ENCODE results near the gene RHOB.
"Not testable (repeated sequence)": the region's sequence is repeated elsewhere in the genome, so short reads cannot be mapped to it uniquely, and the experiment has no call there.

Gene RHOB

GRCh38 chr2:20446917-20447436, at the start of gene RHOB:
Gene RHOB, plus strand, starts transcription at chr2:20447074. Its CDS starts 392 bp downstream, at chr2:20447466.
- peak; percentile 97 for DNase-seq (ENCODE audit: low read depth)

- DNase-seq (ENCODE audit: low read depth): no peak
Observed at GRCh38 chr2:20397811-20398447, 48.9 kb upstream of the RHOB start.

GRCh38 chr2:20398956-20399567, 47.8 kb upstream of the RHOB start:
- no peak for DNase-seq (ENCODE audit: low read depth)

GRCh38 chr2:20400306-20400705, 46.6 kb upstream of the RHOB start:
- no peak for DNase-seq (ENCODE audit: low read depth)

GRCh38 chr2:20400787-20401488, 45.9 kb upstream of the RHOB start:
- no peak for DNase-seq (ENCODE audit: low read depth)

- DNase-seq (ENCODE audit: low read depth): no peak
Observed at GRCh38 chr2:20401489-20401835, 45.4 kb upstream of the RHOB start.

- no peak for DNase-seq (ENCODE audit: low read depth)
Observed at GRCh38 chr2:20403774-20404312, 43.0 kb upstream of the RHOB start.

GRCh38 chr2:20404950-20405349, 41.9 kb upstream of the RHOB start:
- no peak for DNase-seq (ENCODE audit: low read depth)

GRCh38 chr2:20409039-20409438, 37.8 kb upstream of the RHOB start:
- DNase-seq (ENCODE audit: low read depth): no peak

GRCh38 chr2:20410556-20411277, 36.2 kb upstream of the RHOB start:
- no peak for DNase-seq (ENCODE audit: low read depth)

GRCh38 chr2:20411361-20411894, 35.4 kb upstream of the RHOB start:
- DNase-seq (ENCODE audit: low read depth): peak; percentile 68

- no peak for DNase-seq (ENCODE audit: low read depth)
Observed at GRCh38 chr2:20414806-20415205, 32.1 kb upstream of the RHOB start.

- DNase-seq (ENCODE audit: low read depth): no peak
Observed at GRCh38 chr2:20415511-20415918, 31.4 kb upstream of the RHOB start.

GRCh38 chr2:20416723-20417122, 30.2 kb upstream of the RHOB start:
- no peak for DNase-seq (ENCODE audit: low read depth)

GRCh38 chr2:20417230-20417821, 29.5 kb upstream of the RHOB start:
- DNase-seq (ENCODE audit: low read depth): not testable (repeated sequence)

GRCh38 chr2:20418519-20418918, 28.4 kb upstream of the RHOB start:
- DNase-seq (ENCODE audit: low read depth): no peak

- no peak for DNase-seq (ENCODE audit: low read depth)
Observed at GRCh38 chr2:20419007-20419576, 27.8 kb upstream of the RHOB start.

- DNase-seq (ENCODE audit: low read depth): no peak
Observed at GRCh38 chr2:20419752-20420151, 27.1 kb upstream of the RHOB start.

- DNase-seq (ENCODE audit: low read depth): no peak
Observed at GRCh38 chr2:20421336-20421987, 25.4 kb upstream of the RHOB start.

GRCh38 chr2:20421988-20422370, 24.9 kb upstream of the RHOB start:
- peak; percentile 80 for DNase-seq (ENCODE audit: low read depth)
